Measurements from ENCODE around the gene REV1. TPM values are rescaled to one million over a fixed set of nuclear protein-coding genes. Genes with fewer than 3 reads are reported as not detected.

The REV1 gene
- total RNA-seq, 2 donors from 2014 or later, result 45.8 to 60.3 TPM

DNA sequence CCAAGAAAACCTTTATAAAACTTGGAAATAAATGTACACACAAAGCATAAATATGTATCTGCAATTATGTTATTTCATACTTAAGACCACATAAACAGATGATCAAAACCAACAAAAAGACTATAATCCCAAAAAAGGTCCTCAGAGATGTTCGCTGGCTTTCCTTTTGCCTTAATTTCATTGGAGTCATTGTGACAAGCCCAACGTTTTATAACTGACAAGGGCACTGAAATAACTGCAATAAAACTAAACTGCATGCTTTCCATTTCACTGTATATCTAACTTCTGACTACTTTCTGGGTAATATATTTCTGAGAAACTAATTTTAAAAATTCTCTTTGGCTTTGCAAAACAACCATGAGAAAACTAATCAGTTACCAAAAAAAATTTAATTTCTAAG is 56.5 kb downstream of the REV1 start:
- Mint-ChIP-seq H3K27ac (no peak overlapping the region), H3K36me3 (peaks cover 0 to 5% of the 10 kb centered on the region in 2 donors), H3K9me3 (no peaks in the 10 kb centered on the region)
- ATAC-seq (no peak), DNase-seq (ENCODE audit: low spot score in 2 of 2) (no peak)

DNA sequence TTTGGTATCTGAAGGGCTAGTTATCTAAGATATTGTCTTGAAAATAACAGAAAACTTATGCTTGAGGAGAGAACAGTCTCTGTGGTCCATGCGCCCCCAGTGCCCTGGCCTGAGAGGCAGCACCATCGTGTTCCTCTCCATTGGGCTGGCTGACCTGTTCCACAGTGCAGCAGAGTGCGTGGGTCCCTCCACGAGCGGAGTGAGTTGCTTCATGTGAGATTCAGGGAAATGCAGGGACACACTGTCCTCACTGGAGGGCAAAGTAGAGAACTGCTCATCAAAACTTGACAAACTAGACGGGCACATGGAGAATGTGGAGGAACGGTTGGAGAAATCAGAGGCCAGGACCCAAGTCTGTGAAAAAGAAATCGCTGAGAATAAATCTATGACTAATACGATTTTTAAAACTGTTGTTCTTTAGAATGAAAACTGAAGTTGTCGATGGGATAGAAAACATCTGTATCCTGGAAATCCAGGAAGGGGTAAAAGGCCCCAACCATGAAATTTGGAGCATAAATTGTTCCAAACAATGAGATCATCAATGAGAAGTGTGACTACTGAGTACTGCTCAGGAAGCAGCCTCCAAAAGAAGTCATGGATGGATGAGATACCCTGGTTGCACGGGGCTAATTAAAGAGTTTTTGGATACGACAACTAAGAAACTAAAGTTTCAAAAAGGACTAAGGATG is 58.1 kb downstream of the REV1 start:
- ATAC-seq (no peak), DNase-seq (ENCODE audit: low spot score in 2 of 2) (no peak)
- peak overlapping the region in 1 of 2 donors; percentile 33 for H3K27ac Mint-ChIP-seq
- H3K36me3 Mint-ChIP-seq, result peaks cover 0 to 5% of the 10 kb centered on the region in 2 donors
- H3K9me3 Mint-ChIP-seq, result no peaks in the 10 kb centered on the region

DNA sequence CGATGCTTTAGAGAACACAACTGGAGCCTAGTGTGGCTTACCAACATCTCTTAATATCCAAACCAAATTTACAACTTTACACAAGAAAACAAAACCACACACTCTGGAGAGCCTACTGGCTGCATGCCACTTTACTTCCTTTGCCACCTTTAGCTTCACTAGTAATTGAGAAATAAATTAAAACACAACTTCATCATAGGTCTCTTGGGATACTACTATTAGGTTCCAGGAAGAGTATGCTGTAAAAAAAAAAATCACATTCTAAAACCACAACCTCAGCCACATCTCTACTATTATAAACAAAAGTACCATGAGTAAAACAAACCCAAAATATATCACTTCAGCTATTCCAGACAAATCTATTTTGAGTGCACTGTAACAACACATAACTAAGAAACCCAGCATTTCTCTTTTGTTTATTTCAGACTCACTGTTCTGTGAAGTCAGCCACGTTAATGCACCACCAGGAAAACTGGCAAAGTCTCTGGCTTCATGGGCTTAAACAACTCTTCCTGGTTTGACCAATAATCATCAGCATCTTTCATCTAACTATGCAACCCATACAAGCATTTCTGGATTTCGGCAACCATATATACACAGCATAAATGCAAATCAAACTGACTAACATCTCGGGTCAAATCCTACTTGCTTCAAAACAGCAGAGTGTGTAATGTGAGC is 59.1 kb downstream of the REV1 start:
- peaks cover 0 to 5% of the 10 kb centered on the region in 2 donors for H3K36me3 Mint-ChIP-seq
- no peak for ATAC-seq
- DNase-seq (ENCODE audit: low spot score in 2 of 2), result no peak
- no peaks in the 10 kb centered on the region for H3K9me3 Mint-ChIP-seq
- no peak overlapping the region for H3K27ac Mint-ChIP-seq

DNA sequence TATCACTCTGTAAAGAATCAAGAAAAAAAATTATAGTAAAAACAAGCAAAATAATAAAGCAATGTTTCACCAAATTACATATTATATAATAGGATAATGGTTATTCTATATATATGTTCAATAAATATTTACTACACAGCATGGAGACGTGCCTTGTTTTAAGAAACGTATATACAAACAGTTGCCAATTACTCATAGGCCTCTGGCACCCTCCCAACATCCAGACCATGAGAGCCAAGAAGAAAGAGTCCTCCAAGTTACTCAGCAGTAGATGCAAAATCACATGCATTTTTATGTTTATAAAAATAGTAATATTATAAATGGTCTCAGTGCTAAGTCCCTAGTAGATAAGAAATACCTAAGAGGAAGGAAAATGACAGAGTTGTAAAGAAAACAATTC is 64.8 kb downstream of the REV1 start:
- Mint-ChIP-seq H3K36me3 (no peaks in the 10 kb centered on the region), H3K27ac (no peak overlapping the region), H3K9me3 (no peaks in the 10 kb centered on the region)
- ATAC-seq, result no peak
- DNase-seq (ENCODE audit: low spot score in 2 of 2), result no peak

DNA sequence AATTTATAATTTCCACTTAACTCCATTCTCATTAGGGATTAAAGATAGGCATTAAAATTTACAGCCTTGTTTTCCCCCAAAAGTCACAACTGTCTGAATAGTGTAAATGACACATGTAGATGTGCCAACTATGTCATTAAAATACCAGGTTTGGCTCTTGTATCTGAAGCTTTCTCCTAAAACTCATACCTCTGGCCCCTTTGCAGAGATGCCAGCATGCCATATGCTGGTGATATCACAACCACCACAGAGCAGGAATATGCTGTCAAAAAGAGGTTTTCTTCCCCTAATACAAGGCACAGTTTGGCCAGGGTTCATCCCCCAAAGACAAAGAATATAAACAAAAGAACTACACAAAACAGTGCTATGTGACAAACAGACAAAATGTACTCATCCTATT is 65.4 kb downstream of the REV1 start:
- no peak for ATAC-seq
- DNase-seq (ENCODE audit: low spot score in 2 of 2), result no peak
- H3K36me3 Mint-ChIP-seq, result peaks cover 0 to 4% of the 10 kb centered on the region in 2 donors
- no peak overlapping the region for H3K27ac Mint-ChIP-seq
- H3K9me3 Mint-ChIP-seq, result no peaks in the 10 kb centered on the region

DNA sequence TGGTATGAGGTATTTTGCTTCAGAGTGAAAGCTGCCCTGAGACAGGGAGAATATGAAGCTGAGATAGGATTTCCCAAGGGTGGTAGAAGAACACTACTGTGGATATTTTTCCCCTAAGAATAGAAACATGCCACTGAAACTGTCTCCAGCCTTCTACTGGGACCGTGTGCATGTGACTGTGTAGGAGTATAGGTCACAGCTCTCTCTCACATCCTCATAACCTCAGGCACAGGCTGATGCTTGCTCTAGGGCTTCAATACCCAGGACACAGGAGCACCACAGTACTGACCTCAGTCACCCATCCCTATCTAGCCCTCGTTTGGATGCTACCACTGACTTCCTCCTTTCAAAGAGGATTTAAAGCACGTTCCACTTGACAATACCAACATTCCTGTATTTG is 67.2 kb downstream of the REV1 start:
- no peak overlapping the region for H3K27ac Mint-ChIP-seq
- DNase-seq (ENCODE audit: low spot score in 2 of 2), result no peak
- H3K9me3 Mint-ChIP-seq, result no peaks in the 10 kb centered on the region
- peaks cover 0 to 6% of the 10 kb centered on the region in 2 donors for H3K36me3 Mint-ChIP-seq
- no peak for ATAC-seq

DNA sequence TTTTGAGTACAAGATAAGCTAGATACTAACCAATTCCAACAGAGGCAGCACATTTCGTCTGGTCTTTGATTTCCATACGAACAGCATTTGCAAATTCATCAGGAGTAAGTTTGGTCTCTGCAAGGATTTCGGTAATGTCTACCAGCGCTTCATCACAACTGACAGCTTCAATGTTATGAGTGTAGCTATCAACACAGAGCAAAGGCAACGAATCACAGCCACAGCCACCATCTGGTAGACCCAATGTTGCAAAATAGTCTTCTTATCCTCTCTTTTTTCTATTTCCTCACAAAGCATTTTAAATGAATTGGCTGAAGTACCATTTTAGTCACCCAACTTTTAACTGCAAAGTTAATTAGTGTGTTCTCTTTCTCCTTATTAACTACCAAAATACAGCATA is 68.3 kb downstream of the REV1 start:
- no peak for ATAC-seq
- DNase-seq (ENCODE audit: low spot score in 2 of 2), result no peak
- Mint-ChIP-seq H3K27ac (no peak overlapping the region), H3K36me3 (peaks cover 0 to 6% of the 10 kb centered on the region in 2 donors), H3K9me3 (no peaks in the 10 kb centered on the region)

DNA sequence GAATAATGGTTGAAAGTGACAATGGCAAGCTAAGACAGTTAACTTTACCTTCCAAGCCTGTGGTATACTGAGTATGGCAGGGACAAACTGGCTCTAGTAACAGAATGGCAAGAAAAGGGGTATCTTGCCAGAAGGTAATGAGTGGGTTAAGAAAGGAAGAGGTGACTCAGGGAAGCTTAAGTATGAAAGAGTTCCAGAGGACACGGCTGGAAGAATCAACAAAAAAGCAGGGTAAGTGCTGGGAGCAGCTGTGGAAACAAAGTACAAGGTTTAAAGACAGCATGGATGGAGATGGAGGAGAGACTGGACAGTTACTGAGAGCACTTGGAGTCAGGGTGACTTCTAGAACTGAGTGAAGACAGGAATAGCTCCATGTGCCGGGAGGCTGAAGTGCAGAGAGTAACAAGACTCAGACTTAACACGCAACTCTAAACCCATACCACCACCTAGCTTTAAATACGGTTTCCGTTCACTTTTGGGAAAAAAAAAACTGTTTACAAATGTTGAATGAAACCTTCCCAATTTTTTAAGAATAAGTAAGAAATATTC is 69.0 kb downstream of the REV1 start:
- Mint-ChIP-seq H3K27ac (peak overlapping the region in 1 of 2 donors; percentile 6), H3K9me3 (no peaks in the 10 kb centered on the region), H3K36me3 (peaks cover 0 to 6% of the 10 kb centered on the region in 2 donors)
- DNase-seq (ENCODE audit: low spot score in 2 of 2) (no peak), ATAC-seq (no peak)

DNA sequence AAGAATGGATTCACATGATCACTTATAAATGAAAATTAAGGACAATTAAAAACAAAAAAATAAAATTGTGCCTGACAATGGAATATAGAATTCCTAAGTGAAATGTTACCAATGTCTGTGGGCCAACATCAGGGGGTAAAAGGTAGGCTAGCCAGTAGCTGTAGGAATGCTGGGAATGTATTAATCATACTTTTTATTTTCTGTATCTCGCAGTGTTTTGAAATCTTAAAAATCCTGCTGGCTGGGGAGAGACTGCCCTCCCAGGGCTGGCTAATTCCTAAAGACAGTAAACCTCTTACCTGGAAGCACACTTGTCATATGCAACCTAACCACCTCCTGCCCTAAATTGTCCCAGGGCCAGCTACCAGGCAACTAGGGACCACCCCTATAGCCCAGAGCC is 69.8 kb downstream of the REV1 start:
- H3K36me3 Mint-ChIP-seq, result peaks cover 0 to 6% of the 10 kb centered on the region in 2 donors
- ATAC-seq, result no peak

DNA sequence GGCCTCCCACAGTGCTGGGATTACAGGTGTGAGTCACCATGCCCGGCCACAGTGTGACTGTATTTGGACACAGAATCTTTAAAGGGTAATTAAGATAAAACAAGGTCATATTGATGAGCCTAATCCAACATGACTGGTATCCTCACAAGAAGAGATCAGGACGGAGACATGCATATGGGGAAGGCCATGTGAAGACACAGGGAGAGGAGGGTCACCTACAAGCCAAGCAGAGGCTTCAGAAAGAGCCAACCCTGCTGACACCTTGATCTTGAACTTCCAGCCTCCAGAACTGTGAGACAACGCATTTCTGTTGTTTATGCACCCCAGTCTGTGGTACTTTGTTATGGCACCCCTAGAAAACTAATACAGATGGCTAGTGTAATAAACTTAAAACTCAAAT is 72.4 kb downstream of the REV1 start:
- DNase-seq (ENCODE audit: low spot score in 2 of 2), result no peak
- ATAC-seq, result no peak
- H3K9me3 Mint-ChIP-seq, result no peaks in the 10 kb centered on the region
- peaks cover 4 to 6% of the 10 kb centered on the region in 2 donors for H3K36me3 Mint-ChIP-seq
- H3K27ac Mint-ChIP-seq, result peak overlapping the region in 1 of 2 donors; percentile 50

More for the DNA sequence above, 69.8 kb downstream of the REV1 start:
- DNase-seq (ENCODE audit: low spot score in 2 of 2), result no peak
- H3K27ac Mint-ChIP-seq, result no peak overlapping the region
- H3K9me3 Mint-ChIP-seq, result no peaks in the 10 kb centered on the region

DNA sequence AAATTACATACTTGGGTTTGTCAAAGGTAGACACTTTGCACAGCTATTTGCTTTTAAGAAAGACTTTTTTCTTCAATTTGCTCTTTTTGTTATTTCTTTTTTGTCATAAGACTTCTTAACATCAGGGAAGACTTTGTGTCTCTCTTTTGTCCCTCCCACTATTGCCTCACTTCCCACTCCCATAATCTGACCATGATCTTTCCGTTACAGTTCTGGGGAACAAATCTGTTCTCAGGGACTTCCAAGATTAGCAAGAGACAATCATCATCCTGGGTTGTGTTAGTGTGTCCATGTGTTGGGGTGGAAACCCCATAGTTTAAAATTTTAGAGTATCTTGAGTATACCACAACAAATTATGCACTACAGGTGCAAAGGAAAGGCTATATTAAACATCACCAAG is 75.3 kb downstream of the REV1 start:
- peaks cover 4% of the 10 kb centered on the region in 2 donors for H3K36me3 Mint-ChIP-seq
- no peaks in the 10 kb centered on the region for H3K9me3 Mint-ChIP-seq
- DNase-seq (ENCODE audit: low spot score in 2 of 2) (no peak), ATAC-seq (no peak)
- H3K27ac Mint-ChIP-seq, result peak overlapping the region; percentile 6 to 60

DNA sequence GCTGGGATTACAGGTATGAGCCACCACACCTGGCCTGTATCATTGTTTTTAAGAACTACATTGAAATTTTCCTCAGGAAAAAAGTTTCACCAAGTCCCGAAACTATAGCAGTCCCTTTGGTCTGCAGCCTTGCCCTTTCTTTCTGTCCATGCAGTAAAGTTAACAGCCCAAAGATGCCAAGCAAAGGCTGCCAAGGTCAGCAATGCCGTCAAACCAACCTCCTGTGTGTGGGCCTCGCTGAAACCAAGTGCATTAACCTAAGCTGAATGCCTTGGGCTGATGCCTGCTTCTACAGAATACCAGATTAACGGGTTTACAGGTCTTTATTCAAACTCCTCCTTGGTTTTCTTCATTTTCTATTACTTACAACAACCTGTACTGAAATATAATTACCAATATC is 79.5 kb downstream of the REV1 start:
- ATAC-seq (no peak), DNase-seq (ENCODE audit: low spot score in 2 of 2) (no peak)
- Mint-ChIP-seq H3K9me3 (no peaks in the 10 kb centered on the region), H3K27ac (peak overlapping the region in 1 of 2 donors; percentile 53), H3K36me3 (peaks cover 0 to 4% of the 10 kb centered on the region in 2 donors)

DNA sequence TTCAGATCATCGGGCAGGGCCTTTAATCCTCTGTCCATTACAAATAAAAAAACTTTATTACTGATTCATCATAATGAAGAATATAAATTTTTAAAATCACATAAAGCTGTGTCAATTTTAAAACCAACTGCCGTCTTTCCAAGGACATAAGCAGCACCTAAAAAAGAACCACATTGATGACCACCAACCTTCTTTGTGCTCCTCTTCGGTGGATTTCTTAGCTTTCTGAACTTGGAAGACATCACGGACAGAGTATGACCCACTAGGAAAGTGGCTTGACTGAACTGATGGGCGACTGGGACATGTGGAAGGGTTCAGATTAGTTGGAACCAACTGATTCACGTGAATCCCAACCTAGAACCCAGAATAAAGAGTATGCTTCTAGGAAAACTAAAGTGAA is 83.7 kb downstream of the REV1 start:
- DNase-seq (ENCODE audit: low spot score in 2 of 2) (no peak), ATAC-seq (no peak)
- H3K9me3 Mint-ChIP-seq, result no peaks in the 10 kb centered on the region
- H3K36me3 Mint-ChIP-seq, result peaks cover 0 to 16% of the 10 kb centered on the region in 2 donors
- H3K27ac Mint-ChIP-seq, result no peak overlapping the region

DNA sequence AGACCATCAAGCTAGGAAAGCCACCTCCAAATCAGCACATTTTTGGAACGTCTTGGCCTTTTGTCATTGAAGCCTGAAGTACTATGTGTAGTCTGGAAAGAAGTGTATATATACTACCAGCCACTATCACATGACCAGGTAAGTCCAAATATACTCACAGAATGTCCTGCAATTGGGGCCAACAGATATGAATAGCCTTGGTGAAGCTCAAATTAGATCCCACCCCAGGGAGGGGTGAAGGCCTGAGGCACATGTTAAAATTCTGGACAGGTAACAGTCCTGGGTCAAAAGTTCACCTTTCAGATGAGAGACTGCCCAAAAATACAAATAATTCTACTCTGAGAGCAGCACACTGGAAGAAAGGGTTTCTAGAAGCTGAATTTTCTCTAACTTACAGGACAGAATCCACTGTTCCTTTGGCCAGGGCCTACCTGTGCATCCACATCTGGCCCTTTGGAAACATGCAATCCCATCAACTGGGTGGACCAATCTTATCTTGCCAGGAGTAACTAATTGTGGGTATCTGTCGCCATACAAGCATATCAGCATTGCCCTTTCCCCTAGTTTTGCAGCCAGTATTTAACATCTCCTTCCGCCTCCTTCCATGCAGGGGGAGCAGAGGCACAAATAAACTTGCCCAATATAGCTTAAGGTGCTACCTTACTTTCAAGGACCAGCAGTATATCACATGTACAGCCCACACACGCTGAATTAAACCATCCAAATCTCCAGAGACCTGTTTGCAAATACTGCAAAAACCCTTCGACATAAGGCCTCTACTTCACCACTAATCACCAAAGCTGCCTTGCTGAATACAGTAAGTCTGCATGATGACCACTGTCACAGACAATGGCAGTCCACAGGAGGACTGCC is 84.8 kb downstream of the REV1 start:
- Mint-ChIP-seq H3K36me3 (peaks cover 0 to 16% of the 10 kb centered on the region in 2 donors), H3K9me3 (no peaks in the 10 kb centered on the region), H3K27ac (peak overlapping the region in 1 of 2 donors; percentile 58)
- DNase-seq (ENCODE audit: low spot score in 2 of 2), result no peak
- no peak for ATAC-seq

DNA sequence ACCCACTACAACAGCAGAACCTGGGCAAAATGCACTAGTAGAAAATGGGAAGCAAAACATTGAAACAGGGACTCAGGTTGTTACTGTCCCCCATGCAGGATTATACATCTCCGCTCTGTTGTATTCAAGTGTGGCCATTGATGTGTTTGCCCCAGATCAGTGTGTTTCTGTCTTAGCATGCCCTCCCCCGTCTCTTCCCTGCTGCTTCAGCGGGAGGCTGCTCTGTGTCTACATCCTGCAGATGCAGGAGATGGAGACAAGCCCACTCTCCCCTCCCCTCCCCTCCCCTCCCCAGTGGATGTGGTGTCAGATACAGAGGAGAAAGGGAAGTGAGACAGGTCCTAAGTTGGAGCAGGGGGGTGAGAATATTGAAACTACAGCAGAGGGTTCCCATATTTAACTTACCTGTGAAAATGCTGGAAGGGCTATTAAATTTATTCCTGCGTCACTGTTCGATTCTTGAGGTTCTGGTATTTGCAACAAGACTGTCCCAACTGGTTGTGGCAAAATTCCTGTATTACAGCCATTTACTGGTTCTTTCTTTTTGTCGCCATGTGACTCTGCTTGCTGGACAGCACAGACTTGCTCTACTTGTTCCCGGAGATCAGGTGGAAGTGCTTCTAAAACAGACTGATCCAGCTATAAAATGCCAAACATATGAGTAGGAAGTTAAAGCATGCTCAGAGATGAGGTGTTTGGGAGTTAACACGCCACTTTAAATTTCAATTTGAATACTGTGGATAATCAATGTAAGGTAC is 85.6 kb downstream of the REV1 start:
- H3K27ac Mint-ChIP-seq, result peak overlapping the region; percentile 58 to 77
- ATAC-seq (no peak), DNase-seq (ENCODE audit: low spot score in 2 of 2) (no peak)
- H3K9me3 Mint-ChIP-seq, result no peaks in the 10 kb centered on the region
- H3K36me3 Mint-ChIP-seq, result peaks cover 0 to 16% of the 10 kb centered on the region in 2 donors

DNA sequence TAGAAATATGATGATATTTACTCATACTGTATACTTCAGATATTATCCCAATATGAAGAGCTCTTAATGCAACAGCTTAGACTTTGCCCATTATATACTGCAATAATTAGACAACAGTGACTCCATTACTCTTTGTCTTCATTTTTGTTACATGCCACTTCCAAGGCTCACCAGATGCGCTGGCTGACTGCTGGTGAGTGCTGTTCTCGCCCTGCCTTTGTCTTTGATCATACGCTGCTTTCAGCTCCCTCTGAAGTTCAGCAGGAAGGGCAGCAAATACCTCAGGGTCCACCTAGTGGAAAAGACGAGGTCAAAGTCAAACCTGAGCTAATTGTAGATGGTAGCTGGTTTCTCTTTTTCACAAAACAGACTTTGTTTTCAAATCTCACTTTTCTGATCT is 86.3 kb downstream of the REV1 start:
- no peaks in the 10 kb centered on the region for H3K9me3 Mint-ChIP-seq
- H3K27ac Mint-ChIP-seq, result peak overlapping the region; percentile 58 to 84
- DNase-seq (ENCODE audit: low spot score in 2 of 2) (no peak), ATAC-seq (peak; percentile 31 to 36)
- H3K36me3 Mint-ChIP-seq, result peaks cover 0 to 16% of the 10 kb centered on the region in 2 donors
